Fibroblast of villous mesenchyme (primary cell): ENCODE results near the gene SRMS. TPM values are rescaled to one million over a fixed set of nuclear protein-coding genes. Genes with fewer than 3 reads are reported as not detected.

ENCODE experiments used
- DNase-seq: peaks from one replicate; pipeline ENCODE4 v3.0.0-alpha.2; 2010; ENCODE audit warnings: low read depth
- H3K4me3 ChIP-seq: 2 replicates; pipeline ENCODE4 v1.5.1; 2011; ENCODE audit warnings: low read depth, mild to moderate bottlenecking, low read length
- total RNA-seq: library from RNA; depleted of rRNA; stranded (reverse); fragments of >200 nt; gene quantifications from 2 replicates; pipeline ENCODE4 v1.2.3, GENCODE V29; 2012
- TF ChIP-seq, protein P1 (sequence below): IDR thresholded peaks from 2 replicates; pipeline ENCODE4 v1.5.1; 2012; ENCODE audit warnings: low read depth, mild to moderate bottlenecking, low read length; ENCODE audit not compliant: insufficient read depth

Gene SRMS
- total RNA-seq, 1 donor = not detected

DNA sequence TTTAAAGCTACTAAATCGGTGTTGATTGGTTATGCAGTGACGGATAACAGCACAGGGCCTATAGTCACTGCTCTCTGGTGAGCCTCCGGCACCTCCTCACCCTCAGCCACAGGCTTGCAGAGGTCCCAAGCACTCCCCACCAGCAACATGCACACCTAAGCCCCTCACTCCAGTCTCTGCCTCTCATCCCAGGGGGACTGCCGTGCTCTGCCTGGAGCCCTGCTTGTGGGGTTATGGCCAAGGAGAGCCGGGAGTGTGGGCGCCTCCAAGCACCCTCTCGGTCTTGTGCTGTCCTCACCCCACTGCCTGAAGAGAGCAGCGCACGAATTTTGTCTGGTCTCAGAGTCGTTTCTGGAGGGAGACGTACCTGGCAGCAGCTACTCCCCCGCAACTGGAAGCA is 41.8 kb downstream of the SRMS start:
- H3K4me3 ChIP-seq = no peak overlapping the region
- TF ChIP-seq, protein P1, sequence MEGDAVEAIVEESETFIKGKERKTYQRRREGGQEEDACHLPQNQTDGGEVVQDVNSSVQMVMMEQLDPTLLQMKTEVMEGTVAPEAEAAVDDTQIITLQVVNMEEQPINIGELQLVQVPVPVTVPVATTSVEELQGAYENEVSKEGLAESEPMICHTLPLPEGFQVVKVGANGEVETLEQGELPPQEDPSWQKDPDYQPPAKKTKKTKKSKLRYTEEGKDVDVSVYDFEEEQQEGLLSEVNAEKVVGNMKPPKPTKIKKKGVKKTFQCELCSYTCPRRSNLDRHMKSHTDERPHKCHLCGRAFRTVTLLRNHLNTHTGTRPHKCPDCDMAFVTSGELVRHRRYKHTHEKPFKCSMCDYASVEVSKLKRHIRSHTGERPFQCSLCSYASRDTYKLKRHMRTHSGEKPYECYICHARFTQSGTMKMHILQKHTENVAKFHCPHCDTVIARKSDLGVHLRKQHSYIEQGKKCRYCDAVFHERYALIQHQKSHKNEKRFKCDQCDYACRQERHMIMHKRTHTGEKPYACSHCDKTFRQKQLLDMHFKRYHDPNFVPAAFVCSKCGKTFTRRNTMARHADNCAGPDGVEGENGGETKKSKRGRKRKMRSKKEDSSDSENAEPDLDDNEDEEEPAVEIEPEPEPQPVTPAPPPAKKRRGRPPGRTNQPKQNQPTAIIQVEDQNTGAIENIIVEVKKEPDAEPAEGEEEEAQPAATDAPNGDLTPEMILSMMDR = no peak

DNA sequence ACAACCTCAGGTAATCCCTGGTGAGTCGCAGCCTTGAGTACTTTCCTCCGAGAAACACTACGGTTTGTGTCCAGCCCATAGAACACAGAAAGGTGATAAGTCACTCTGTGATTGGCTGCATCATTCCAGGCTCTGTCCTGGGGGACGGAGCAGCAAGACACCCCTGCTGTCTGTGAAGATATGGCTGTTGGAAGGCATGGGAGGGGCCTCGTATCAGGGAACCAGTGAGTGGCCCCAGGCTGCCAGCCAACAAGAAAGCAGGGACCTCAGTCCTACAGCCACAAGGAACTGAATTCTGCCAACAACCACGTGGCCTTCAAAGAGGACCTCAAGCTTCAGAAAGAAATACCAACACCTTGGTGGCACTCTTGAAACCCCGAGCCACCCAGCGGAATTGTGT is 42.3 kb downstream of the SRMS start:
- no peak overlapping the region for H3K4me3 ChIP-seq
- TF ChIP-seq, protein P1 = no peak
- no peak for DNase-seq

More for the DNA sequence above, 41.8 kb downstream of the SRMS start:
- DNase-seq = no peak

DNA sequence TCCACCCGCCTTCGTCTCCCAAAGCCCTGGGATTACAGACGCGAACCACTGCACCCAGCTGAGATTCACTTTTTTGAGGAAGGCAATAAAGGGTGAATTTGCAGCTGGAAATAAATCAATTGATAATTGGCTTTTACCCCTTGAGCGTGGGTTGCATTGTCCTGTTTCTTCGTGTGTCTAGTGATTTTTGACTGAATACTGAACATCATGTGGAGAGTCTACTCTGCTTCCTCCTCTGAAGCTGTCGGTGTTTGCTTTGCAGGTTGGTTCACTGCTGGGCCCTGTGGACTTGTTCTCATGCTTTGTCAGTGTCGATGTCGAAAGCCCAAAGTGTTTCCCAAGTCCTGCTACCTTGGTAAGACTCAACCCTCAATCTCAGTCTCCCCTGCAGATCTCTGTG is 42.9 kb downstream of the SRMS start:
- H3K4me3 ChIP-seq = no peak overlapping the region
- DNase-seq = no peak
- TF ChIP-seq, protein P1 = no peak

DNA sequence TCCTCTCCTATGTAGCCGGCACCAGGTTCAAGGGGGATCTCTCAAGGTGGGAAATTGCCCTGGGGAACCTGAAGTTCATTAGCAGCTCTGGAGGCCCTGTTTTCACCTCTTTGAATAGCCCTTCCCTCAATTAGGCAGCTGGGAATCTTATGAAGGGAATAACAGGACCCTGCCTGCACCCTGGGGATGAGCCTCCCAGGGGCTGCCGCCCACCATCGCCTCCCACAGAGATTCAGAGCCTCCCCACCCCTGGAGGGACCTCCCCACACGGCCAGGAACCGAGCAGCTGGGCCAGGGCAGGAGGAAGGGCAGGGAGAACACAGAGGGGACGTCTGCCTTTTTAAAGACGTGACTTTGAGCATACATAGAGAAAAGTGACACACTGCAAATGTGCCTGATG is 44.0 kb downstream of the SRMS start:
- no peak for DNase-seq
- H3K4me3 ChIP-seq = no peak overlapping the region
- TF ChIP-seq, protein P1 = no peak

DNA sequence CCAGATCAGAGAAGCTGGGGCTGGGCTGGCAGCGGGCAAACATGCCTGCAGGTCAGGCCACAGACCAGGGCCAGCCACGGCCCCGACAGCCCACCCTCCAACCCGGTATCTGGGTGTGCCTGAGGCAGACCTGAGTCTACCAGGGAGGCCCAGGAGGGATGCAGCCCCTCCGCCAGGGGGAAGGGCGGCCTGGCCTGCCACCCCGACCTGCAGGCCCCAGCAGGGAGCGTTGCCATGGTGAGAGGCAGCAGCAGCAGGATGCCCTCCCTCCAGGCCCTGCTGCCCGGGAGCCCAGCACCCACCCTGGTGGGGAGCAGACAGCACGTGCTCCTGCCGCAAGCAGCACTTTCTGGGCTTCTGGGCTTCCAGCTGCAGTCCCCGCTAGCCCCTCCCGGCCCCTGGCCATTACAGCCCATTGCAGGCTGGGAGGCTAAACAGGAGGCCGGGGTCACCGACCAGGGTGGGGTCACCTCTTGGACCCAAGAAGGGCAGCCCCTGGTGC is 44.8 kb downstream of the SRMS start:
- no peak overlapping the region for H3K4me3 ChIP-seq
- TF ChIP-seq, protein P1 = no peak
- no peak for DNase-seq

DNA sequence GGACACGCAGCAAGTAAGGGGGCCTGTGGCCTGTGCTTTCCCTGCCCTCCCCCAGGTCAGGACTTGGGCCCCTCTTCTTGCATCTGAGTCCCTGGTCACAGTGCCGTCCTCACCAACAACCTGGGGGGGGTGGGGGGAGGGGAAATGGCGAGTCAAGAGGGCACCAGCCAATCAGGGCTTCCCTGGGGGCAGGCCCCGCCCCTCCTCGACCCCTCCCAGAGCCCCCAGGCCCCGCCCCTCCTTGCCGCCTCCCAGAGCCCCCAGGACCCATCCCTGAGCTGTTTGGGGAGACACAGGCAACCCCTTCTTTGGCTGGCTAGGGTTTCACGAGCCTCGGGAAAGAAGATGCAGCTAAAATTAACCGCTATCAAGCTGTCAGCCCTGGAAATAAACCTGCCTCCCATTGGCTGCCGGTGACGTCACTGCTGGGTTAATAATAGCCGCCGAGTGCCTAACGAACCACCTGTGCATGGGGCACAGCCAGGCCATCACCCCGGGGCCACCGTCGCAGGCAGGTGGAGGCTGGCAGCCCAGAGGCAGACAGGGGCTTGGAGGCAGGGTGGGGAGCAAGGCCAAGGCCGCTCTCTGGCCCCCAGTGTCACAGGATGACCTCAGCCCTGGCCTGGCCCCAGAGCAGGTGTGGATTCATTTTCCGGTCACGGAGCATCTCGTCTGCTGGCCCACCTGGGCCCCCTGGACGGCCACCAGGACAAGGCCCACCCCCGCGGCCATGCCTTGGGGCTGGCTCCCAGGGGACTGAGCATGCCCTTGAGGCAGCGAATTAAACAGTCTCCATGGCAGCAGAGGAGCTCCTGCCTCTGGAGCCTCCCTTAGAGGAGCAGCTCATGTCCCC is 45.5 kb downstream of the SRMS start:
- H3K4me3 ChIP-seq = no peak overlapping the region
- TF ChIP-seq, protein P1 = no peak
- no peak for DNase-seq
